Measurements from ENCODE around the gene RPTOR.

- TF ChIP-seq POLR2A (IDR thresholded peaks at IDR 0.05; ENCODE audit: low read depth, low read length) (no peak), POLR2AphosphoS5 (IDR thresholded peaks at IDR 0.05; ENCODE audit: low read depth, low read length) (no peak), TAF1 (IDR thresholded peaks at IDR 0.05; ENCODE audit: low read depth, low read length) (no peak)
These were observed 236.6 kb downstream of the RPTOR start for GRCh38 chr17:80781211-80781610.

Measured in GM12891 (cell line).